ENCODE data around the gene BOLA3. TPM values are rescaled to one million over a fixed set of nuclear protein-coding genes. Genes with fewer than 3 reads are reported as not detected.

The BOLA3 gene
- total RNA-seq, 4 donors from 2014 or later = 27.6 to 54.3 (median 39.6) TPM

- no peak for TF ChIP-seq CTCF (IDR thresholded peaks at IDR 0.05)
- DNase-seq (ENCODE audit: low spot score) (no peak), ATAC-seq (ENCODE audit: low FRiP score) (no peak)
Measured at GRCh38 chr2:74096052-74096451, 51.7 kb downstream of the BOLA3 start.

- ATAC-seq (ENCODE audit: low FRiP score) = no peak
- no peak for DNase-seq (ENCODE audit: low spot score)
- TF ChIP-seq CTCF (IDR thresholded peaks at IDR 0.05) = no peak
Measured at GRCh38 chr2:74095632-74096031, 52.1 kb downstream of the BOLA3 start.

GRCh38 chr2:74094291-74094690, 53.4 kb downstream of the BOLA3 start:
- no peak for TF ChIP-seq CTCF (IDR thresholded peaks at IDR 0.05)
- ATAC-seq (ENCODE audit: low FRiP score) (no peak), DNase-seq (ENCODE audit: low spot score) (no peak)

DNA sequence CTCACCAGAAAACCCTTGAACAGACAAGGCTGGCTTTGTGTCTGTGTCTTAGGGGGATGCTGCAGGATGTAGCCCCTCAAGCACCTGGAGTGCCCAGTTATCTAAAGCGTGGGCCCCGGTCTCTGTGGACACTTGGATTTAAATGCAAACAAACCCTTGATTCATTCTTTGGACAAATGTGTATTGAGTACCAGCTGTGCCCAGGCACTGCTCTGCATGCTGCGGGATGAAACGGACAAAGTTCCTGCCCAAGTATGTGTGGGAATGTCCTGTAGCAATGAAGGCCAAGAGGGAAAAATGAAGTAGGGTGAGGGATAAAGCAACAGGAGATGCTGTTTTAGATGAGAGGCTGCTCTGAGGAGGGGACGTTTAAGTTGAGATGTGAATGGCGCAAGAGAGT, 53.9 kb downstream of the BOLA3 start:
- no peak for DNase-seq (ENCODE audit: low spot score)
- no peak for TF ChIP-seq CTCF (IDR thresholded peaks at IDR 0.05)
- ATAC-seq (ENCODE audit: low FRiP score) = no peak

GRCh38 chr2:74093426-74093825, 54.3 kb downstream of the BOLA3 start:
- no peak for TF ChIP-seq CTCF (IDR thresholded peaks at IDR 0.05)
- ATAC-seq (ENCODE audit: low FRiP score) (no peak), DNase-seq (ENCODE audit: low spot score) (no peak)

DNA sequence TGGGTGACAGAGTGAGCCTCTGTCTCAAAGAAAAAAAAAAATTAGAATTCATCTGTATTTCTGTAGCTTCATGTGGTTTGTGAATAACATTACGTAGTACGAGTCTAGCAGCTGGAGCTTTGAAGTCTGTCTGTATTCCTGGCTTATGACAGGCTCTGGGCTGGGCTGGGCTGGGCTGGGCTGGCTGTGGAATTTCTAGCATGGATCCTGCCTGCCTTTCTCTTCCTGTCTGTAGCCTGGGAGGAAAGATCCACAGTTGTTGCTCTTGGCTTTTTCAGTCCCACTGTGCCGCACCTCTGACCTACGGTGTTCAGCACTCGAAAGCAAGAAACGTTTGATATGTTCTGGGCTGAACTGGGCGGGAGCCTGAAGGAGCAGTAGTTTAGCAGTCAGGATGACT, 55.4 kb downstream of the BOLA3 start:
- ATAC-seq (ENCODE audit: low FRiP score) (no peak), DNase-seq (ENCODE audit: low spot score) (no peak)
- no peak for TF ChIP-seq CTCF (IDR thresholded peaks at IDR 0.05)

DNA sequence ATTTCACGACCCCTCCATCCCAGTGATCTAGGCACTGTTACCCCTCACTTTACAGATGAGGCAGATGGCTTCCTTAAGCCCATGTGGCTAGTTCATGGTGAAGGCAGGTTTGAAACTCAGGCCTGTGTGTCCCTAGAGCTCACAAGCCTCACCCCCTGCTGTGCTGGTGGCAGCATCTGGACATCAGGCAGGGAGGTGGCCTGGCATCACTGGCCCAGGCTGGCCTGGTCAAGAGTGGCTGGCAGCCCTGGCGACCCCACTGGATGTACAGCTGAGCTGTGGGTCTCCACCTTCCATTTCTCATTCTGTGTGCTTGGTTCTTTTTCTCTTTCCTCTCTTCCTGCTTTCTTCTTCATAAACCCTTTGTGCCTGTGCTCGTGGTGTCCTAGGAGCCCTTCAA, 56.3 kb downstream of the BOLA3 start:
- TF ChIP-seq CTCF (IDR thresholded peaks at IDR 0.05) = no peak
- DNase-seq (ENCODE audit: low spot score) (no peak), ATAC-seq (ENCODE audit: low FRiP score) (no peak)

Data from omental fat pad (tissue), 4 donors.